ENCODE data around the gene PTP4A2. TPM values are rescaled to one million over a fixed set of nuclear protein-coding genes. Genes with fewer than 3 reads are reported as not detected.

PTP4A2 gene
- total and polyA plus RNA-seq, 7 experiments from 2014 or later = 196 to 449 (median 276) TPM

- no peaks in the 10 kb centered on the region for H3K27me3 ChIP-seq (ENCODE audit: control insufficient read depth in 2 of 2, insufficient read depth in 2 of 2, low read length in 2 of 2)
- CTCF ChIA-PET = interaction anchor here (1.4 kb wide), 1 partner anchor 11 kb away, joined by 9 read pairs; no protein-coding TSS in a partner anchor
- peaks cover 0 to 3% of the 10 kb centered on the region in 2 donors for H3K4me1 ChIP-seq (ENCODE audit: control insufficient read depth in 2 of 2, insufficient read depth in 2 of 2, low read length in 2 of 2)
- ATAC-seq = no peak
- Mint-ChIP-seq H3K27ac (no peak overlapping the region), H3K27me3 (peaks cover 0 to 7% (median 0%) of the 10 kb centered on the region in 5 donors), H3K4me3 (no peak overlapping the region), H3K36me3 (peaks cover 0 to 2% (median 0%) of the 10 kb centered on the region in 5 donors), H3K4me1 (peaks cover 4 to 19% (median 14%) of the 10 kb centered on the region in 7 donors), H3K9me3 (peaks cover 0 to 2% (median 0%) of the 10 kb centered on the region in 11 donors)
- POLR2A ChIA-PET = interaction anchor here (2.0 kb wide), 1 partner anchor 9 kb away, joined by 4 read pairs; no protein-coding TSS in a partner anchor
- no peak overlapping the region for H3K4me3 ChIP-seq (ENCODE audit: low read length)
- intact Hi-C loops (cut with micrococcal nuclease) = no loop called here
- no peak for DNase-seq
- no peaks in the 10 kb centered on the region for H3K9me3 ChIP-seq (ENCODE audit: control insufficient read depth in 2 of 3, low read length in 3 of 3)
- H3K27ac ChIP-seq (ENCODE audit: low read depth, low read length) = no peak overlapping the region
- H3K36me3 ChIP-seq (ENCODE audit: control insufficient read depth in 2 of 3, insufficient read depth in 3 of 3, low read length in 3 of 3) = no peaks in the 10 kb centered on the region
These were observed 56.5 kb downstream of the PTP4A2 start for GRCh38 chr1:31881688-31882000.

- no peak overlapping the region for H3K27ac Mint-ChIP-seq
- Histone ChIP-seq H3K27me3 (ENCODE audit: control insufficient read depth in 2 of 2, insufficient read depth in 2 of 2, low read length in 2 of 2) (no peaks in the 10 kb centered on the region), H3K9me3 (ENCODE audit: control insufficient read depth in 2 of 3, low read length in 3 of 3) (no peaks in the 10 kb centered on the region), H3K27ac (ENCODE audit: low read depth, low read length) (no peak overlapping the region), H3K4me1 (ENCODE audit: control insufficient read depth in 2 of 2, insufficient read depth in 2 of 2, low read length in 2 of 2) (peaks cover 0 to 3% of the 10 kb centered on the region in 2 donors), H3K4me3 (ENCODE audit: low read length) (no peak overlapping the region), H3K36me3 (ENCODE audit: control insufficient read depth in 2 of 3, insufficient read depth in 3 of 3, low read length in 3 of 3) (no peaks in the 10 kb centered on the region)
- intact Hi-C loops (cut with micrococcal nuclease) = no loop called here
- H3K4me3 Mint-ChIP-seq = no peak overlapping the region
- H3K4me1 Mint-ChIP-seq = peaks cover 6 to 24% (median 14%) of the 10 kb centered on the region in 7 donors
- H3K36me3 Mint-ChIP-seq = peaks cover 0 to 3% (median 0%) of the 10 kb centered on the region in 5 donors
- peaks cover 0 to 2% (median 0%) of the 10 kb centered on the region in 11 donors for H3K9me3 Mint-ChIP-seq
- ATAC-seq = no peak
- peaks cover 0 to 7% (median 0%) of the 10 kb centered on the region in 5 donors for H3K27me3 Mint-ChIP-seq
- CTCF ChIA-PET = interaction anchor here (0.6 to 1.4 kb wide), 3 partner anchors 11 to 173 kb away, joined by 3 to 9 read pairs (median 3); no protein-coding TSS in a partner anchor
- DNase-seq = no peak
- POLR2A ChIA-PET = interaction anchor here (1.0 to 2.0 kb wide), 3 partner anchors 9 to 32 kb away, joined by 3 to 13 read pairs (median 4); no protein-coding TSS in a partner anchor
These were observed 57.0 kb downstream of the PTP4A2 start for GRCh38 chr1:31880957-31881687.

- H3K36me3 Mint-ChIP-seq = peaks cover 0 to 3% (median 0%) of the 10 kb centered on the region in 5 donors
- Histone ChIP-seq H3K4me1 (ENCODE audit: control insufficient read depth in 2 of 2, insufficient read depth in 2 of 2, low read length in 2 of 2) (peaks cover 0 to 3% of the 10 kb centered on the region in 2 donors), H3K27me3 (ENCODE audit: control insufficient read depth in 2 of 2, insufficient read depth in 2 of 2, low read length in 2 of 2) (no peaks in the 10 kb centered on the region), H3K4me3 (ENCODE audit: low read length) (no peak overlapping the region), H3K36me3 (ENCODE audit: control insufficient read depth in 2 of 3, insufficient read depth in 3 of 3, low read length in 3 of 3) (no peaks in the 10 kb centered on the region), H3K27ac (ENCODE audit: low read depth, low read length) (no peak overlapping the region), H3K9me3 (ENCODE audit: control insufficient read depth in 2 of 3, low read length in 3 of 3) (no peaks in the 10 kb centered on the region)
- DNase-seq = no peak
- no peak for ATAC-seq
- H3K9me3 Mint-ChIP-seq = peaks cover 0 to 2% (median 0%) of the 10 kb centered on the region in 11 donors
- H3K4me3 Mint-ChIP-seq = peak overlapping the region in 1 of 10 donors; percentile 22
- intact Hi-C loops (cut with micrococcal nuclease) = no loop called here
- peak overlapping the region in 3 of 9 donors; percentile 5 to 37 (median 12) for H3K27ac Mint-ChIP-seq
- peaks cover 0 to 7% (median 0%) of the 10 kb centered on the region in 5 donors for H3K27me3 Mint-ChIP-seq
- H3K4me1 Mint-ChIP-seq = peaks cover 6 to 27% (median 14%) of the 10 kb centered on the region in 7 donors
- CTCF ChIA-PET = interaction anchor here (1.2 to 1.4 kb wide), 2 partner anchors 10 to 90 kb away, joined by 3 to 9 read pairs; no protein-coding TSS in a partner anchor
- POLR2A ChIA-PET = interaction anchor here (0.6 to 1.7 kb wide), 3 partner anchors 10 to 31 kb away, joined by 3 to 13 read pairs (median 4); no protein-coding TSS in a partner anchor
These were observed 58.1 kb downstream of the PTP4A2 start for GRCh38 chr1:31879981-31880608.

DNA sequence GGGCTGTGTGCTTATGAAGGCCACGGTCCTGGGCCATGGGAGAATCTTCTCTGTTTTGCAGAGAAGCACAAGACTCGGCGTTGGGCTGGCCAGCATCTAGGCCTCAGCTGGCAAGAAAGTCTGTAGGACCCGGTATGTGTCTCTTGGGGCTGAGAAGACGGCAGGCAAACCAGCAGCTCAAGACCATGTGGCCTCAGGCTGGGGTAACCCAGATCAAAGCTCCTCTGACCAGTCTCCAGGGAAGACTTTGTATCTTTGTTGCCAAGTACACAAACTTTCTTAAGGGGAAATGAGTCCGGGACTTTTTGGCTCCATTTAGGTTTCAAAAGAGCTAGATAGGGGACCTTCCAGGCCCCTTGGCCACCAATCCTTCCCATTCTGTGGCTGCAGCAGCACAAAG is 60.1 kb downstream of the PTP4A2 start:
- ChIA-PET POLR2A (no interaction called here), CTCF (interaction anchor here (1.1 to 1.6 kb wide), 3 partner anchors 40 to 88 kb away, joined by 3 read pairs; no protein-coding TSS in a partner anchor)
- Mint-ChIP-seq H3K27ac (peak overlapping the region in 1 of 9 donors; percentile 55), H3K27me3 (peaks cover 0 to 7% (median 0%) of the 10 kb centered on the region in 5 donors), H3K4me1 (peaks cover 9 to 33% (median 21%) of the 10 kb centered on the region in 7 donors), H3K9me3 (peaks cover 0 to 5% (median 2%) of the 10 kb centered on the region in 11 donors), H3K36me3 (peaks cover 1 to 5% (median 2%) of the 10 kb centered on the region in 5 donors), H3K4me3 (no peak overlapping the region)
- no peaks in the 10 kb centered on the region for H3K36me3 ChIP-seq (ENCODE audit: control insufficient read depth in 2 of 3, insufficient read depth in 3 of 3, low read length in 3 of 3)
- H3K27ac ChIP-seq (ENCODE audit: low read depth, low read length) = no peak overlapping the region
- H3K4me3 ChIP-seq (ENCODE audit: low read length) = no peak overlapping the region
- intact Hi-C loops (cut with micrococcal nuclease) = no loop called here
- peaks cover 0 to 6% of the 10 kb centered on the region in 2 donors for H3K4me1 ChIP-seq (ENCODE audit: control insufficient read depth in 2 of 2, insufficient read depth in 2 of 2, low read length in 2 of 2)
- no peaks in the 10 kb centered on the region for H3K9me3 ChIP-seq (ENCODE audit: control insufficient read depth in 2 of 3, low read length in 3 of 3)
- ATAC-seq = no peak
- no peaks in the 10 kb centered on the region for H3K27me3 ChIP-seq (ENCODE audit: control insufficient read depth in 2 of 2, insufficient read depth in 2 of 2, low read length in 2 of 2)
- no peak for DNase-seq

DNA sequence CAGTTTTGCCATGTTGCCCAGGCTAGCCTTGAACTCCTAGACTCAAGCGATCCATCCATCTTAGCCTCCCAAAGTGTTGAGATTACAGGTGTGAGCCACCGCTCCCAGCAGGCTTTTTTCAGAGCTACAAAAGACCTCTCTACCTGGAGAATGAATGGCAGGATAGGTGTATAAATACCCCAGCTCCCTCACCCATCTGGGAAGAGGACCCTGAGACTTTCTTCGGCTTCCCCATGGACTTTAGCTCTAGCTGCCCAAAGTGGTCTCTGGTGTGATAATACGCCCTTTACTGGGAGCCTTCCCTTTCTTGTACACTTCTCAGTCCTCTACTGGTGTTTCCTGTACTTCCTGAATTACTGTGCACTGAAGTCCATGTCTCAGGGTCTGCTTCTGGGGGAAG is 60.6 kb downstream of the PTP4A2 start:
- peak overlapping the region in 2 of 9 donors; percentile 17 to 55 for H3K27ac Mint-ChIP-seq
- H3K27me3 Mint-ChIP-seq = peaks cover 0 to 7% (median 0%) of the 10 kb centered on the region in 5 donors
- Histone ChIP-seq H3K9me3 (ENCODE audit: control insufficient read depth in 2 of 3, low read length in 3 of 3) (no peaks in the 10 kb centered on the region), H3K4me3 (ENCODE audit: low read length) (no peak overlapping the region), H3K4me1 (ENCODE audit: control insufficient read depth in 2 of 2, insufficient read depth in 2 of 2, low read length in 2 of 2) (peaks cover 4 to 11% of the 10 kb centered on the region in 2 donors), H3K27ac (ENCODE audit: low read depth, low read length) (no peak overlapping the region), H3K27me3 (ENCODE audit: control insufficient read depth in 2 of 2, insufficient read depth in 2 of 2, low read length in 2 of 2) (no peaks in the 10 kb centered on the region), H3K36me3 (ENCODE audit: control insufficient read depth in 2 of 3, insufficient read depth in 3 of 3, low read length in 3 of 3) (no peaks in the 10 kb centered on the region)
- ChIA-PET CTCF (interaction anchor here (1.1 to 1.6 kb wide), 3 partner anchors 40 to 88 kb away, joined by 3 read pairs; no protein-coding TSS in a partner anchor), POLR2A (no interaction called here)
- peaks cover 14 to 38% (median 22%) of the 10 kb centered on the region in 7 donors for H3K4me1 Mint-ChIP-seq
- ATAC-seq = no peak
- H3K9me3 Mint-ChIP-seq = peaks cover 0 to 8% (median 4%) of the 10 kb centered on the region in 11 donors
- intact Hi-C loops (cut with micrococcal nuclease) = no loop called here
- H3K4me3 Mint-ChIP-seq = no peak overlapping the region
- peaks cover 4 to 7% (median 5%) of the 10 kb centered on the region in 5 donors for H3K36me3 Mint-ChIP-seq
- DNase-seq = no peak

DNA sequence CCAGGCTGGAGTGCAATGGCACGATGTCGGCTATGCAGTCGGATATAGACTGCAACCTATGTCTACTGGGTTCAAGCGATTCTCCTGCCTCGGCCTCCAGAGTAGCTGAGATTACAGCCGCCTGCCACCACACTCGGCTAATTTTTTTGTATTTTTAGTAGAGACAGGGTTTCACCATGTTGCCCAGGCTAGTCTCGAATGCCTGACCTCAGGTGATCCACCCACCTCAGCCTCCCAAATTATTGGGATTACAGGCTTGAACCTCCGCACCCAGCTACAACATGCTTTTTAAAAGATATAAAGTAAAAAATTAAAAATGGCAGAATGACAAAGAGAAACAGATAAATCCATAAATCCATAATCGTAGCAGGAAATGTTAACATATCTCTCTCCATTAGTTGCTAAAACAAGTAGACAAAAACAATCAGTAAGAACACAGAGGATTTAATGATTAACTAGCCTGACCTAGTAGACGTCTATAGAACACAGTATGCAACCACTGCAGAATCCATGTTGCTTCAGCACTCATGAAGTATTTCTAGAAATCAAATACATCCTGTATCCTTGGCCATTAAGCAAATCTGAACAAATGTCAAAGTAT is 62.4 kb downstream of the PTP4A2 start:
- CTCF ChIA-PET = interaction anchor here (0.7 kb wide), 1 partner anchor 62 kb away, joined by 3 read pairs; the partner anchor contains the start of gene PTP4A2
- no peak overlapping the region for H3K27ac Mint-ChIP-seq

More for the DNA sequence above, 62.4 kb downstream of the PTP4A2 start:
- no peaks in the 10 kb centered on the region for H3K27me3 ChIP-seq (ENCODE audit: control insufficient read depth in 2 of 2, insufficient read depth in 2 of 2, low read length in 2 of 2)
- POLR2A ChIA-PET = interaction anchor here (1.0 kb wide), 2 partner anchors 13 to 37 kb away, joined by 3 read pairs; no protein-coding TSS in a partner anchor
- H3K4me1 Mint-ChIP-seq = peaks cover 21 to 43% (median 25%) of the 10 kb centered on the region in 7 donors
- H3K4me3 ChIP-seq (ENCODE audit: low read length) = no peak overlapping the region
- peaks cover 4 to 9% (median 5%) of the 10 kb centered on the region in 5 donors for H3K36me3 Mint-ChIP-seq
- H3K9me3 ChIP-seq (ENCODE audit: control insufficient read depth in 2 of 3, low read length in 3 of 3) = no peaks in the 10 kb centered on the region
- peaks cover 0 to 9% (median 4%) of the 10 kb centered on the region in 11 donors for H3K9me3 Mint-ChIP-seq
- H3K36me3 ChIP-seq (ENCODE audit: control insufficient read depth in 2 of 3, insufficient read depth in 3 of 3, low read length in 3 of 3) = no peaks in the 10 kb centered on the region
- H3K27ac ChIP-seq (ENCODE audit: low read depth, low read length) = no peak overlapping the region
- no peaks in the 10 kb centered on the region for H3K27me3 Mint-ChIP-seq
- ATAC-seq (no peak), DNase-seq (no peak)
- no peak overlapping the region for H3K4me3 Mint-ChIP-seq
- intact Hi-C loops (cut with micrococcal nuclease) = no loop called here
- H3K4me1 ChIP-seq (ENCODE audit: control insufficient read depth in 2 of 2, insufficient read depth in 2 of 2, low read length in 2 of 2) = peaks cover 4 to 14% of the 10 kb centered on the region in 2 donors
